Stimulated activated memory B cell treated with anti-CD40 and anti-IgM and Interleukin-4, amounts not matched to agents 10 μg/mL and 1 μg/mL and 100 μg/mL, for 72 hours (primary cell): ENCODE results near the gene LAMC1.

Source experiments
- ATAC-seq: fragments of 150-1000 bp; cut with Tn5 transposase; 2 replicates; pipeline ENCODE4 v1.10.0; 2021
- H3K27ac Mint-ChIP-seq: one replicate; pipeline ENCODE4 v1.8.0; 2022; ENCODE audit warnings: mild to moderate bottlenecking, mixed read lengths
- H3K27me3 Mint-ChIP-seq: one replicate; pipeline ENCODE4 v1.8.0; 2022; ENCODE audit warnings: mixed read lengths
- H3K36me3 Mint-ChIP-seq: one replicate; pipeline ENCODE4 v1.8.0; 2022; ENCODE audit warnings: mixed read lengths
- H3K4me1 Mint-ChIP-seq: one replicate; pipeline ENCODE4 v1.8.0; 2022; ENCODE audit warnings: mixed read lengths
- H3K4me3 Mint-ChIP-seq: one replicate; pipeline ENCODE4 v1.8.0; 2022; ENCODE audit warnings: mild to moderate bottlenecking, moderate library complexity, mixed read lengths
- H3K9me3 Mint-ChIP-seq: one replicate; pipeline ENCODE4 v1.8.0; 2022; ENCODE audit warnings: mixed read lengths

Gene LAMC1

DNA sequence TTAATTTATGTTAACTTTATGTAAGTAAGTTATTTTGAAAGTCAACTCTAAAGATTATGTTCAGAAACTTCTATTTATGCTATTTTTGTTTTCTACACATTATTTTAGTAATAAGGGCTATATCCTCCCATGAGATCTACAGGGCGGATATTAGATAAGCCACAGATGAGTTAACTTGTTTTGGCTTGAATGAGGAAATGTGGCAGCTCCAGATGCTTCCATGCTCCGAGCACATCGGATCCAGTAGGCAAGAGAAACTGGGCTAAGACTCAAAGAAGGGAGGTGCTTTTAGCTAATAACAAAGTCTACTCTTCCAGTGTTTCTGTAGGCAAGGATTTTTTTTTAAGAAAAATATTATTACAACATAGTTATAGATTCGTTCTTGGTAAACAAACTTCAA is 20.0 kb upstream of the LAMC1 start:
- Mint-ChIP-seq H3K27me3 (peaks cover 25% of the 10 kb centered on the region), H3K27ac (no peak overlapping the region), H3K9me3 (peaks cover 3% of the 10 kb centered on the region), H3K36me3 (no peaks in the 10 kb centered on the region), H3K4me1 (no peaks in the 10 kb centered on the region), H3K4me3 (no peak overlapping the region)
- ATAC-seq = no peak

DNA sequence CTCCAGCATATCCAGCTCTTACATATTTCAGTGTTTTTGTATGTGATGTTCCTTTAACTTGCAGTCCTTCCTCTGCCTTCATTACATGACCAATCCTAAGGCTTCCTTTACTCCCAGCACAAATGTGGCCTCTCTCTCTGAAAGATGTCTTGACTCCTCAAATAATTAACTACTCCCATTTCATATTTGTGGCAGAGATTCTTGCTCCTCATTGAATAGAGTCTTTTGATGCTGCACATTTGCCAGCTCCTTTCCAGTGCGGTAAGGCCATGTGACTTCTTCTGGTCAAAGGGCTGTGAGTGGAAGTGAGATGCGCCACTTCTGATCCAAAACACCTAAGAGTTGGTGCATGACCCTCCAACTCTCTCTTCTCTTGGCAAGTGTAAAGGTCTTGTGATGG is 19.1 kb upstream of the LAMC1 start:
- no peak for ATAC-seq
- peaks cover 3% of the 10 kb centered on the region for H3K9me3 Mint-ChIP-seq
- H3K36me3 Mint-ChIP-seq = no peaks in the 10 kb centered on the region
- H3K27me3 Mint-ChIP-seq = peaks cover 25% of the 10 kb centered on the region
- H3K4me1 Mint-ChIP-seq = no peaks in the 10 kb centered on the region
- H3K27ac Mint-ChIP-seq = no peak overlapping the region
- no peak overlapping the region for H3K4me3 Mint-ChIP-seq

DNA sequence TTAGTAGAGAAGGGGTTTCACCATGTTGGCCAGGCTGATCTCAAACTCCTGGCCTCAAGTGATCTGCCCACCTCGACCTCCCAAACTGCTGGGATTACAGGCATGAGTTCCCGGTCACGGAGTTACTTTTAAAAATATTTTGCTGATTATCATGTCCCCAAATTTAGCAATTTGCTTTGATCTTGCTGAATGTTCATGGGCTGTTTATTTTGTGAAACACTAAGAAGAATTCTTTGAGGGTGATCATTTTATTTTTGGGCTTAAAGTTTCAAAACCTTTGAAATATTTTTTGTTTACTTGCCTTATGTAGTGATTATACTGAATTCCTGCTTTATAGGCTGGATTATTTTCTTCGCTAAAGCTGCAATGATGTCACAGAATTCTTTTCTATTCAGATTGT is 11.4 kb upstream of the LAMC1 start:
- Mint-ChIP-seq H3K36me3 (no peaks in the 10 kb centered on the region), H3K4me1 (no peaks in the 10 kb centered on the region), H3K4me3 (no peak overlapping the region), H3K27ac (no peak overlapping the region), H3K27me3 (peaks cover 29% of the 10 kb centered on the region), H3K9me3 (peaks cover 4% of the 10 kb centered on the region)
- ATAC-seq = no peak

GRCh38 chr1:183012301-183012994 is 10.8 kb upstream of the LAMC1 start:
- H3K36me3 Mint-ChIP-seq = no peaks in the 10 kb centered on the region
- H3K9me3 Mint-ChIP-seq = peaks cover 4% of the 10 kb centered on the region
- ATAC-seq = no peak
- no peaks in the 10 kb centered on the region for H3K4me1 Mint-ChIP-seq
- peaks cover 25% of the 10 kb centered on the region for H3K27me3 Mint-ChIP-seq
- H3K27ac Mint-ChIP-seq = no peak overlapping the region
- H3K4me3 Mint-ChIP-seq = no peak overlapping the region

DNA sequence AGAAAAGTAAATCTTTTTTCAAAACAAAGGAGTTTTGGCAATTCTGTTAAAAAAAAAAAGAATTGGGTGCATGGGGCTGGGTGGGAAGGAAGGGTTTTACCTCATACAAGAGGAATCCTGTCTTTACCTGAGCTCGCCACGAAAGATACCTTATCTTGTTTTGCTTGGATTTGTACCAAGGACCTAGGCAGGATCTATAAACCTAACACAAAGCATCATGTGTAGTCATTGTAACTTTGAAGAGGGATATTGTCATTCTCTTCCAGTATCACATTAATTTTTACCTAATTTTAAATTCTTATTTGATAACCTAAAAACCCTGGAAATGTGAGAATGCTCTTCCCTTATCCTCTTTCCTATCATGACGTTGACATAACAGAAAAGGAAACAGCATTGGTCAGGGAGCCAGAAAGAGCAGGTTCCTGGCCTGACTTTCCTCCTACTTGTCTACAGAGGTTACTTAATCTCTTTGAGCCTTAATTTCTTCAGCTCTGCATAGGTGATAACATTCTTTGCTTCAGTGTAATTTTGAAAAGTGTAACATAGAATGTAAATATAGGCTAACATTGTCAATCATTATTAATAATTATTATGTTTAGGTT is 4.0 kb upstream of the LAMC1 start:
- H3K27ac Mint-ChIP-seq = no peak overlapping the region
- H3K9me3 Mint-ChIP-seq = no peaks in the 10 kb centered on the region
- peaks cover 15% of the 10 kb centered on the region for H3K4me1 Mint-ChIP-seq
- no peak overlapping the region for H3K4me3 Mint-ChIP-seq
- peaks cover 18% of the 10 kb centered on the region for H3K27me3 Mint-ChIP-seq
- no peaks in the 10 kb centered on the region for H3K36me3 Mint-ChIP-seq
- no peak for ATAC-seq

- no peak overlapping the region for H3K4me3 Mint-ChIP-seq
Measured at GRCh38 chr1:183019860-183020259, 3.4 kb upstream of the LAMC1 start.

GRCh38 chr1:183021405-183022201 is 1.6 kb upstream of the LAMC1 start:
- Mint-ChIP-seq H3K4me3 (peak overlapping the region; percentile 77), H3K27me3 (peaks cover 4% of the 10 kb centered on the region), H3K36me3 (no peaks in the 10 kb centered on the region), H3K27ac (peak overlapping the region; percentile 73), H3K9me3 (no peaks in the 10 kb centered on the region), H3K4me1 (peaks cover 39% of the 10 kb centered on the region)
- no peak for ATAC-seq

More at GRCh38 chr1:183019860-183020259, 3.4 kb upstream of the LAMC1 start:
- H3K4me1 Mint-ChIP-seq = peaks cover 21% of the 10 kb centered on the region
- H3K27me3 Mint-ChIP-seq = peaks cover 18% of the 10 kb centered on the region
- no peaks in the 10 kb centered on the region for H3K36me3 Mint-ChIP-seq
- no peak for ATAC-seq
- H3K9me3 Mint-ChIP-seq = no peaks in the 10 kb centered on the region
- H3K27ac Mint-ChIP-seq = no peak overlapping the region

DNA sequence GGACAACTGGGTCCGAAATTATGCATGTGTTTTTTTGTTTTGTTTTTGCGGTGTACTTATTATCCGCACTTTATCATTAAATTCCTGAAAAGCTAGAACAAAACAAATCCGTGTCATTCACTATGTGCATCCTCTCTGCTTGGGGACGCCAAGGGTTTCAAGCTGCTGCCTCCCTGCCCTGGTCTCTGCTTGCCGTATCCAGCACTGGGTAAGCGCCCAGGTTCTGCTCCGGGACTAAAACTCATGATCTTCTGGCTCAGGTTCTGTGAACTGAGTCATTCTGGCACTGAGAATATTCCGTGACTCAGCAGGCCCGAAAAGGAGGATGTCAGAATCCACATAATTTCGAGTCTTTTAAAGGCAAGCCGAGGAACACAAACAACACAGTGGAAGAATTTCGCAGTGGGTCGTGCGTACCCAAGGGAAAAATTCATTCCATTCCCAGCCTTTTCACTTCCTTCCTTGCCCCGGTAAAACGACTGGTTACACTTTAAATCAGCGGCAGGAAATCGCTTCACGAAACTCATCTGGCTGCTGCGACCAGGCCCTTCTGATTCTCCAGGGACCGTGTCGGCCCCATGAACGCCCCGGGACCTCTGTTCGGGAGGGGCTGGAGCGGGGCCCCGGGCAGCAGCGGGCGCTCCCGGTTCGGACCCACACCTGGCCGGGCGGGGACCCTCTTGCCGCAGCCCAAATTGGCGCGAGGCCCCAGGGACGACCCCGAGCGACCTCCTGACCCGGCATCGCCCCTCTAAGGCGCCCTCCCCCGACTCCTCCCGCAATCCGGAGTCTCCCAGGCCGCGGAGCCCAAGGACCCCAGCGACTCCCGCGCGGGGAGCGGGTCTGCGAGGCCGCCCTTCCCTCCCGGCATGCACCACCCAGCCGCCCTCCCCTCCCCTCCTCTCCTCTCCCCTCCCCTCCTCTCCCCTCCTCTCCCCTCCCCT is 746 bp upstream of the LAMC1 start:
- Mint-ChIP-seq H3K4me3 (peak overlapping the region; percentile 77), H3K27me3 (no peaks in the 10 kb centered on the region), H3K4me1 (peaks cover 40% of the 10 kb centered on the region), H3K27ac (peak overlapping the region; percentile 73), H3K36me3 (no peaks in the 10 kb centered on the region), H3K9me3 (no peaks in the 10 kb centered on the region)
- ATAC-seq = peak; percentile 75

DNA sequence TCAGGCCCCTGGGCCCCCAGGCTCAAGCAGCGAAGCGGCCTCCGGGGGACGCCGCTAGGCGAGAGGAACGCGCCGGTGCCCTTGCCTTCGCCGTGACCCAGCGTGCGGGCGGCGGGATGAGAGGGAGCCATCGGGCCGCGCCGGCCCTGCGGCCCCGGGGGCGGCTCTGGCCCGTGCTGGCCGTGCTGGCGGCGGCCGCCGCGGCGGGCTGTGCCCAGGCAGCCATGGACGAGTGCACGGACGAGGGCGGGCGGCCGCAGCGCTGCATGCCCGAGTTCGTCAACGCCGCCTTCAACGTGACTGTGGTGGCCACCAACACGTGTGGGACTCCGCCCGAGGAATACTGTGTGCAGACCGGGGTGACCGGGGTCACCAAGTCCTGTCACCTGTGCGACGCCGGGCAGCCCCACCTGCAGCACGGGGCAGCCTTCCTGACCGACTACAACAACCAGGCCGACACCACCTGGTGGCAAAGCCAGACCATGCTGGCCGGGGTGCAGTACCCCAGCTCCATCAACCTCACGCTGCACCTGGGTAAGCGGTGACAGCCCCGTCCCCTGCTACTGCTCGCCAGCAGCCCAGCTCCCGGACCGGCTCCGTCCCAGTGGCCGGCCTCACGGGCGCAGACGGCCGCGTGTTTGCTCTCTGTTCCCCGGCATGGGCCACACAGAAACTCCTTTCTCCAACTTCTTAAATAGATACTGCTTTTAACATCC is 539 bp downstream of the LAMC1 start:
- Mint-ChIP-seq H3K27me3 (no peaks in the 10 kb centered on the region), H3K27ac (peak overlapping the region; percentile 74), H3K4me3 (peak overlapping the region; percentile 86), H3K36me3 (peaks cover 4% of the 10 kb centered on the region), H3K4me1 (peaks cover 40% of the 10 kb centered on the region), H3K9me3 (no peaks in the 10 kb centered on the region)
- peak; percentile 87 for ATAC-seq

DNA sequence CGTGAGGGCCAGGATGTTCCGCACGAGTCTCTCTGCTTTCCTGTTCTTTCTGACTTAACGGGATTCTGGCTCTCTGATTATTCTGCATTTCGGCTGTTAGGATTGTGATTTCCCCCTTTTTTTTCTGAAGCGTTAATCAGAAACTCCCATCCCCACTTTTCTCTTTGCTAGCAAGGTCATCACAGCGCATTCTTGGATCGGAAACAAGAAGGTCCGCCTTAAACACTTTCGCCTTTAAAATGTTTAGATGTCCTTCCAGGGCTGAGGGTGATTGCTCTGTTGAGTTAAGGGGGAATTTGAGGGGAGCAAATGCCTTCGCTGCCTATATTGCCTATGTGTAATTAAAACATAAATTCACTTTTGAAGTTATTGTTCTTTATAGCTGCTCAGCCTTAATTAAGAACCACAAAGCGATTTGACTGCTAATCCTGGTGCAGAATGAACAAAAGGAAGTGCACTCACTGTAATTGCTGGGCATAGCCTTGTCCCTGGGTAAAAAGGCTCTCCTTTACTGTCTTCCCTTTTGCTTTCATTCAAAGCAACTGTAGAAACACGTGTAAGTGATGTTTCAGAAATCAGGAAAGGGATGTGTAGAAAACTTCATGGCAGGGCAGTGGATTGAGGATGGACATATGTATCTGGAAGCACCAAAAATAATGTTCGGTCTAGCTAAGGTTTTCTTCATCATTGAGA is 1.2 kb downstream of the LAMC1 start:
- H3K27ac Mint-ChIP-seq = peak overlapping the region; percentile 74
- no peak for ATAC-seq
- no peaks in the 10 kb centered on the region for H3K27me3 Mint-ChIP-seq
- peaks cover 40% of the 10 kb centered on the region for H3K4me1 Mint-ChIP-seq
- H3K36me3 Mint-ChIP-seq = peaks cover 11% of the 10 kb centered on the region
- peak overlapping the region; percentile 86 for H3K4me3 Mint-ChIP-seq
- no peaks in the 10 kb centered on the region for H3K9me3 Mint-ChIP-seq

- H3K9me3 Mint-ChIP-seq = no peaks in the 10 kb centered on the region
- H3K4me1 Mint-ChIP-seq = peaks cover 40% of the 10 kb centered on the region
- no peak for ATAC-seq
- peaks cover 14% of the 10 kb centered on the region for H3K36me3 Mint-ChIP-seq
- peak overlapping the region; percentile 86 for H3K4me3 Mint-ChIP-seq
- no peak overlapping the region for H3K27ac Mint-ChIP-seq
- no peaks in the 10 kb centered on the region for H3K27me3 Mint-ChIP-seq
Measured at GRCh38 chr1:183025010-183025337, 1.8 kb downstream of the LAMC1 start.

DNA sequence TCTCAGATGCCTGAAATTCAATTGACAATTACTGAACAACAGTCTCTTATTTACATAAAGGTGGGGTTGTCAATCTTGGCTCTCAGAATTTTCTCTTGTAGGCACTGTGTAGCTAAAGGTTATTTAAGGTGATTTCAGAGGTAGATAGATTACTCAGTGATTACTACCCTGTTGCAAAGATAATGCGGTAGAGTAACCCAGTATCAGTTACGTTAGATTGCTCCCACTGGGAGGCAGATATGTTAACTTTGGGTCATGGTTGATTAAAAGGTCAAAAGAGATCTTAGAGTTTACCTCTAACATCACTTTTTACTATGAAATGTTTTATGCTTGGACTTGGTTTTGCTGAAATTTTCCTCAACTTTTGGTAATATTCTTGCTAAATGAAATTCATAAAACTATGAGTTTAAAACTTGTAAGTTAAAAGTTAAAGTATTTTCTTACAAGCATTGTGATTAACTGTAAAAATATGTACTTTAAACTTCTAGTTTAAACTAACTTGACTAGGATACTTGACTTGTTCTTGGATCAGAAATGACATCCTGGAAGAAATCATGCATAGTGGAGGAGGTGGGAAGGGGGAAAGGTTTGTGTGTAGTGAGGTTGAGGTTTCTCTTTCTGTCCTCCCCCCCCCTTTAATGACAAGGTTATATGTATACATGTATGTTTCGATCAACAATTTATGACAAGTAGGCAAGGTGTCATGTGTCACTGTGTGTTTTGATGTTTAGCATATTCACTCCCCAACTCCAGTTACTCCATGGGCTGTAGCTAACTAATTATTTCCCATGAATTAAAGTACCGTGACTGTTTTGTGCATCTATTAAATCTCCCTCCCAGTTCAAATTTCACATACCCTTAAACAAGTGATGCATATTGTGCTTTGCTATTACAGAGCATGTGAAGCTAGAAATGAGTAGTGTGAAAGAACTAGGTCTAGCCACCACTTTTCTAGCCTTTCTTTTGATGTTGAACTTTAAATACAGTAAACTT is 2.9 kb downstream of the LAMC1 start:
- Mint-ChIP-seq H3K9me3 (no peaks in the 10 kb centered on the region), H3K4me1 (peaks cover 40% of the 10 kb centered on the region), H3K27ac (no peak overlapping the region), H3K4me3 (peak overlapping the region; percentile 1), H3K36me3 (peaks cover 14% of the 10 kb centered on the region), H3K27me3 (no peaks in the 10 kb centered on the region)
- no peak for ATAC-seq

DNA sequence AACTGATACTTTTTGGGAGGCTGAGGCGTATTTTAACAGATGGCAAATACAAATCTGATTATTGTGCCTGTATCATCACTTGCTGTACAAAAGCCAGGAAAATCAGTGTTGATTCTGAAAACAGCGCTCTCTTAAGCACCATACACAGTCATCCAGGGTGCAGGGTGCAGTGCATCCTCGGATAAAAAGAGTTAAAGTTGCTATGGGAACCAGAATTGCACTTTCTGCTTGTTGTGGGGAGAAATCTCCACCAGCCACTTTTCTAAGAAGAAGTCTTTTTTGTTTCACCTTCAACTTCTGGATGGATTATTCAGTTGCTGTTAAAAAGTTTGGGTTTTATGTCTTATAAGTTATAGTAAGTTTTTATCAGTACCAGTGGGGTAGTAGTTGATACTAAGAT is 3.8 kb downstream of the LAMC1 start:
- Mint-ChIP-seq H3K27me3 (no peaks in the 10 kb centered on the region), H3K4me1 (peaks cover 35% of the 10 kb centered on the region), H3K27ac (no peak overlapping the region), H3K36me3 (peaks cover 14% of the 10 kb centered on the region), H3K9me3 (no peaks in the 10 kb centered on the region), H3K4me3 (no peak overlapping the region)
- no peak for ATAC-seq
